ENCODE measurements around the gene NBAS. TPM values are rescaled to one million over a fixed set of nuclear protein-coding genes. Genes with fewer than 3 reads are reported as not detected.
"Not testable (repeated sequence)": the region's sequence is repeated elsewhere in the genome, so short reads cannot be mapped to it uniquely, and the experiment has no call there.

NBAS gene
- total RNA-seq, 2 donors from 2014 or later: 31.5 to 32.0 TPM

- DNase-seq (ENCODE audit: low spot score): no peak
- Histone ChIP-seq H3K27me3 (replicated peaks; ENCODE audit: insufficient read depth) (no peaks in the 10 kb centered on the region), H3K36me3 (no peaks in the 10 kb centered on the region), H3K27ac (no peak overlapping the region), H3K4me1 (ENCODE audit: control insufficient read depth in 1 of 2, low read depth in 2 of 2) (no peaks in the 10 kb centered on the region), H3K9me3 (no peaks in the 10 kb centered on the region), H3K4me3 (no peak overlapping the region)
- no peak for ATAC-seq (ENCODE audit: insufficient number of reproducible peaks, low FRiP score, low read depth)
- TF ChIP-seq, protein P1, sequence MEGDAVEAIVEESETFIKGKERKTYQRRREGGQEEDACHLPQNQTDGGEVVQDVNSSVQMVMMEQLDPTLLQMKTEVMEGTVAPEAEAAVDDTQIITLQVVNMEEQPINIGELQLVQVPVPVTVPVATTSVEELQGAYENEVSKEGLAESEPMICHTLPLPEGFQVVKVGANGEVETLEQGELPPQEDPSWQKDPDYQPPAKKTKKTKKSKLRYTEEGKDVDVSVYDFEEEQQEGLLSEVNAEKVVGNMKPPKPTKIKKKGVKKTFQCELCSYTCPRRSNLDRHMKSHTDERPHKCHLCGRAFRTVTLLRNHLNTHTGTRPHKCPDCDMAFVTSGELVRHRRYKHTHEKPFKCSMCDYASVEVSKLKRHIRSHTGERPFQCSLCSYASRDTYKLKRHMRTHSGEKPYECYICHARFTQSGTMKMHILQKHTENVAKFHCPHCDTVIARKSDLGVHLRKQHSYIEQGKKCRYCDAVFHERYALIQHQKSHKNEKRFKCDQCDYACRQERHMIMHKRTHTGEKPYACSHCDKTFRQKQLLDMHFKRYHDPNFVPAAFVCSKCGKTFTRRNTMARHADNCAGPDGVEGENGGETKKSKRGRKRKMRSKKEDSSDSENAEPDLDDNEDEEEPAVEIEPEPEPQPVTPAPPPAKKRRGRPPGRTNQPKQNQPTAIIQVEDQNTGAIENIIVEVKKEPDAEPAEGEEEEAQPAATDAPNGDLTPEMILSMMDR (IDR thresholded peaks at IDR 0.05): no peak
Measured at GRCh38 chr2:15223887-15224286, 337.2 kb downstream of the NBAS start.

DNA sequence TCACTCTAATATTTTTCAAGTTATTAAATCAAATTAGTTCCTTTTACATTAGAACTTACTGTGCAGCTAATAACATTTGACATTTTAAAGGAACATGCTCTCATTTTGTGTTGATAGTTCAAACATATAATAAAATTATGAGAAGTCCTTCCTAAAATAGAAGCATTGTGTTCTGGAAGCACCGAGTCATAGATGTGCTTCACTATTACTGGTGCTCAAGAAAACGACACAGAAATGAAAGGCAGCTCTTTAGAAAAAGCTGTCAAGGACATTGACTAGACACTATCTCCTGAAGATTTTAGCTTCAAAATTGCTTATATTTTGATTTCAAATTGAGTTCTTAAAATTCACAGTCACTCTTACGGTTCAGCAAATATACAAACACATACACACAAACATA, 338.3 kb downstream of the NBAS start:
- Histone ChIP-seq H3K27me3 (replicated peaks; ENCODE audit: insufficient read depth) (no peaks in the 10 kb centered on the region), H3K4me1 (ENCODE audit: control insufficient read depth in 1 of 2, low read depth in 2 of 2) (no peaks in the 10 kb centered on the region), H3K36me3 (peaks cover 6% of the 10 kb centered on the region), H3K27ac (no peak overlapping the region), H3K9me3 (no peaks in the 10 kb centered on the region), H3K4me3 (no peak overlapping the region)
- ATAC-seq (ENCODE audit: insufficient number of reproducible peaks, low FRiP score, low read depth): no peak
- no peak for DNase-seq (ENCODE audit: low spot score)
- TF ChIP-seq, protein P1 (IDR thresholded peaks at IDR 0.05): no peak

DNA sequence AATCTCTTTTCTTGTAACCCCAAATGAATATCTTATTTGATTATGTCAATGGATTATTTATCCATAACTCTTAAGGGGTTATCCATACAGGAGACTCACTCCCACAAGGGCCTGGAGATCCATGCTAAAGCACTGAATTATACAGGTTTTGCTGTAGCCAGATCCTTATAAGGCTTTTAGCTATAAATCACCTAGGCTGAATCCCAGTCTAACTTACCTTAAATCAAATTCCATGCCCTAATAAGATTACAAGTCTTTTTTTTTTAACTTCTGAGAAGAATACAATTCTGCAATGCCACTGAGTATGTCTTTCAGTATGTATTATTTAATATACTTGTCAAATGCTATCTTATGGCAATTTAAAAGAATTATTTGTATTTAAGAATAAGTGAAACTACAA, 340.5 kb downstream of the NBAS start:
- TF ChIP-seq, protein P1 (IDR thresholded peaks at IDR 0.05): no peak
- no peaks in the 10 kb centered on the region for H3K9me3 ChIP-seq
- no peaks in the 10 kb centered on the region for H3K27me3 ChIP-seq (replicated peaks; ENCODE audit: insufficient read depth)
- ATAC-seq (ENCODE audit: insufficient number of reproducible peaks, low FRiP score, low read depth): no peak
- H3K27ac ChIP-seq: no peak overlapping the region
- peaks cover 6% of the 10 kb centered on the region for H3K36me3 ChIP-seq
- no peak overlapping the region for H3K4me3 ChIP-seq
- no peaks in the 10 kb centered on the region for H3K4me1 ChIP-seq (ENCODE audit: control insufficient read depth in 1 of 2, low read depth in 2 of 2)
- no peak for DNase-seq (ENCODE audit: low spot score)

GRCh38 chr2:15218423-15219086, 342.6 kb downstream of the NBAS start:
- H3K27me3 ChIP-seq (replicated peaks; ENCODE audit: insufficient read depth): no peaks in the 10 kb centered on the region
- TF ChIP-seq, protein P1 (IDR thresholded peaks at IDR 0.05): no peak
- no peak overlapping the region for H3K27ac ChIP-seq
- H3K36me3 ChIP-seq: peaks cover 6% of the 10 kb centered on the region
- ATAC-seq (ENCODE audit: insufficient number of reproducible peaks, low FRiP score, low read depth) (no peak), DNase-seq (ENCODE audit: low spot score) (no peak)
- no peaks in the 10 kb centered on the region for H3K9me3 ChIP-seq
- H3K4me1 ChIP-seq (ENCODE audit: control insufficient read depth in 1 of 2, low read depth in 2 of 2): no peaks in the 10 kb centered on the region
- no peak overlapping the region for H3K4me3 ChIP-seq

DNA sequence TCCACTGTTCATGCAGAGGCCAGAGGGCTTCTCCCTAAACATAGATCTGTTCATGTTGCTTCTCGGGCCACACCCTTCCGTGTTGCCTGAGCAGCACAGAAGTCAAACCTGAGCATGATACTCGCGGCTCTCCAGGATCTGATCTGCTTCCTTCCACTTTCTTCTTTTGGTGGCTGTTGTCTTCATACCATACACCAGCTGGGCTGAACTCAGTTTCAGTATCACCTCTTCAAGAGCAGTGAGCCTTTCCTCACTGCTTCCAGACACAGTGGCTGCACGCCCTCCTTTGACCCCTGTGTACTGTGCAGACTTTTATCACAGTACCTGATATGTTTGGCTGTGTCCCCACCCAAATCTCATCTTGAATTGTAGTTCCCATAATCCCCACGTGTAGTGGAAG, 348.9 kb downstream of the NBAS start:
- Histone ChIP-seq H3K27ac (no peak overlapping the region), H3K27me3 (replicated peaks; ENCODE audit: insufficient read depth) (no peaks in the 10 kb centered on the region), H3K4me3 (no peak overlapping the region), H3K4me1 (ENCODE audit: control insufficient read depth in 1 of 2, low read depth in 2 of 2) (no peaks in the 10 kb centered on the region), H3K36me3 (peaks cover 3% of the 10 kb centered on the region), H3K9me3 (no peaks in the 10 kb centered on the region)
- DNase-seq (ENCODE audit: low spot score) (no peak), ATAC-seq (ENCODE audit: insufficient number of reproducible peaks, low FRiP score, low read depth) (no peak)
- TF ChIP-seq, protein P1 (IDR thresholded peaks at IDR 0.05): no peak

GRCh38 chr2:15210542-15210941, 350.6 kb downstream of the NBAS start:
- H3K27ac ChIP-seq; ATAC-seq (ENCODE audit: insufficient number of reproducible peaks, low FRiP score, low read depth); H3K4me3 ChIP-seq; DNase-seq (ENCODE audit: low spot score); H3K9me3 ChIP-seq; H3K4me1 ChIP-seq (ENCODE audit: control insufficient read depth in 1 of 2, low read depth in 2 of 2); H3K27me3 ChIP-seq (replicated peaks; ENCODE audit: insufficient read depth); H3K36me3 ChIP-seq: not testable (repeated sequence)

All from thoracic aorta (tissue), 2 donors.